GM13977 (cell line): ENCODE results near the gene SLC22A17.

Source experiments
- DNase-seq: peaks from one replicate; pipeline ENCODE4 v3.0.0; 2012; ENCODE audit warnings: low spot score
- in situ Hi-C: fragments of 300-500 bp; cut with MboI; formaldehyde crosslinking; loops from one replicate; pipeline ENCODE4 v1.12.0; 2022; ENCODE audit warnings: low sequenced_read_pairs, low pct_unique_long_range_greater_than_20kb, mixed read lengths, inconsistent platforms; ENCODE audit not compliant: unreplicated experiment
- TF ChIP-seq, protein P1 (sequence below): IDR thresholded peaks from 2 replicates; pipeline ENCODE4 v1.5.1; 2012; ENCODE audit warnings: mild to moderate bottlenecking, control low read depth; ENCODE audit not compliant: insufficient read depth; ENCODE audit errors: extremely low read depth, missing control alignments

Gene SLC22A17

GRCh38 chr14:23320584-23321571 is 31.8 kb downstream of the SLC22A17 start, which contains the start of gene PABPN1:
PABPN1 (plus strand) TSS chr14:23321457; CDS start chr14:23321470, 13 bp downstream.
- peak; percentile 98 for DNase-seq
- in situ Hi-C loops = no loop called here
- TF ChIP-seq, protein P1, sequence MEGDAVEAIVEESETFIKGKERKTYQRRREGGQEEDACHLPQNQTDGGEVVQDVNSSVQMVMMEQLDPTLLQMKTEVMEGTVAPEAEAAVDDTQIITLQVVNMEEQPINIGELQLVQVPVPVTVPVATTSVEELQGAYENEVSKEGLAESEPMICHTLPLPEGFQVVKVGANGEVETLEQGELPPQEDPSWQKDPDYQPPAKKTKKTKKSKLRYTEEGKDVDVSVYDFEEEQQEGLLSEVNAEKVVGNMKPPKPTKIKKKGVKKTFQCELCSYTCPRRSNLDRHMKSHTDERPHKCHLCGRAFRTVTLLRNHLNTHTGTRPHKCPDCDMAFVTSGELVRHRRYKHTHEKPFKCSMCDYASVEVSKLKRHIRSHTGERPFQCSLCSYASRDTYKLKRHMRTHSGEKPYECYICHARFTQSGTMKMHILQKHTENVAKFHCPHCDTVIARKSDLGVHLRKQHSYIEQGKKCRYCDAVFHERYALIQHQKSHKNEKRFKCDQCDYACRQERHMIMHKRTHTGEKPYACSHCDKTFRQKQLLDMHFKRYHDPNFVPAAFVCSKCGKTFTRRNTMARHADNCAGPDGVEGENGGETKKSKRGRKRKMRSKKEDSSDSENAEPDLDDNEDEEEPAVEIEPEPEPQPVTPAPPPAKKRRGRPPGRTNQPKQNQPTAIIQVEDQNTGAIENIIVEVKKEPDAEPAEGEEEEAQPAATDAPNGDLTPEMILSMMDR = no peak

DNA sequence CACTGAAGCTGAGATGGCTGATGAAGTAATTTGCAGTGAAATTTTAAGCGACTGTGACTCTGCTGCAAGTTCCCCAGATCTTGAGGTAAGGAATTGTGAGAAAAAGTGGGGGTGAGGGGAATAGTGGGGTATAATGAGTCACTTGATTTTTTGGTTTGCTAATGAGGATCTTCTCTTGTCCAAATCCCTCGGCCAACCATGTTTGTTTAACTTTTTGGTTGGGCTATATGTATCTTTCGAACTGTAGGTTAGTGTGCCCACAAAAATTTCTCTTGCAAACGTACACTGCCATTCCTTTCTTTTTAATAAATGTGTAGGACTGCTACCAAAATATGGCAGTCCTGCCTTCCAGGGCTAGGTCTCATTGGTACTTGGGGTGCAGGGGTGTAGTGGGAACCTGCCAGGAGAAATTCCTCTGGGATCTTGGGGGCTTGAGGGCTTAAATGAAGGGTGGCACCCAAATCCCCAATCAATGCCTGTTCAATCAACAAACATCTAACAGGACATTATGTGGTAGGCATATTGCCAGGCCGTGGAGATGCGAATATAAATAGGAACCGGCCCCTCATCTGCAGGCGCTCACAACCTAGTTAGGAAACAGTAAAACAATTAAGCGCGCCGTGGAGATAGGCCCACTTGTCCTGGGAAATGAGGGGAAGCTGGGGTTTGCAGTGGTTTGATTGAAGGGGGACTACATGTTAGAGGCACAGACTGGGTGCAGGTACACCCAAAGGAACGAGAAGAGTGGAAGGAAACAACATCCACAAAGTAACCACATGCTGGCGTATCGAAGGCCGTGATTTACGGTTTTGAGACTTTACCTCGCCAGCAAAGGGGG is 32.7 kb downstream of the SLC22A17 start:
- TF ChIP-seq, protein P1 = no peak
- DNase-seq = no peak
- in situ Hi-C loops = no loop called here

DNA sequence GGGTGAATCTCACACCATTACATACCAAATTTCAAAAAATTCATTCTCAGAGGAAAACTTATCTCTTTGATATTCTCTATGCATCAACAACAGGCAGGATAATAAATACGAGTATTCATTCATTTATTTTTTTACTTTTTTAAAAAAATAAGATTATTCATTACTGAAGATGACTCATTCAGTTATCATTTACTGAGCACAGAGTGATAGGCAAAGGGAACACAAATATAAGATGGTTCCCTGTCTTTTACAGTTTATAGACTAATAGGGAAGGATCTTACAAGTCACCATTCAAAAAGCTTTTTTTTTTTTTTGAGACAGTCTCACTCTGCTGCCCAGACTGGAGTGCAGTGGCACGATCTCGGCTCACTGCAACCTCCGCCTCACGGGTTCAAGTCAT is 36.4 kb downstream of the SLC22A17 start:
- DNase-seq = no peak
- in situ Hi-C loops = no loop called here

DNA sequence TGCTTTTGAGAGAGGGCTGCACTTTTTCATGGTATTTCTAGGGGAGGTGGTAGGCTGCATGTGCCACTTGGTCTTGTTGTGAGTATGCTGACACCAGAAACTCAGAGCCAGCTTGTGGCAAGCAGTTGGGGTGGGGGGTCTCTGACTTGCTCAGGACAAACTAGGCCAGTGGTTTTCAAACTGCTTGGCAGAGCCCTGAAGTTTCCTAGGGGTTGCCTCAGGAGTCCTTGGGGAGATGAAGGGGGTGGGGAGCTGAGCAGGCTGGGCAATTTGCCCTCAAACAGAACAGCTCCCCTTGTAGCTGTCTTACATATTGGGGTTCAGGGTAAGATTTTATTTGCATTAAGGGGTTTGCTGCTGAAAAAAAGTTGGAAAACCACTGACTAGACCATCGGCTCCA is 42.1 kb downstream of the SLC22A17 start:
- TF ChIP-seq, protein P1 = no peak
- in situ Hi-C loops = no loop called here
- no peak for DNase-seq

More for the DNA sequence above, 36.4 kb downstream of the SLC22A17 start:
- TF ChIP-seq, protein P1 = no peak

- DNase-seq = no peak
- in situ Hi-C loops = no loop called here
- TF ChIP-seq, protein P1 = no peak
Observed at GRCh38 chr14:23308721-23309445, 43.8 kb downstream of the SLC22A17 start.
